Stimulated activated CD4-positive, alpha-beta T cell treated with anti-CD3 and anti-CD28 coated beads, Interleukin-4, amount 100 ng/mL, for 1 hour (primary cell): Measurements from ENCODE around the gene SNX18.
"Not testable (repeated sequence)": the region's sequence is repeated elsewhere in the genome, so short reads cannot be mapped to it uniquely, and the experiment has no call there.

Experiments
- DNase-seq: peaks from one replicate; pipeline ENCODE4 v3.0.0-alpha.2; 2020

Gene SNX18

DNA sequence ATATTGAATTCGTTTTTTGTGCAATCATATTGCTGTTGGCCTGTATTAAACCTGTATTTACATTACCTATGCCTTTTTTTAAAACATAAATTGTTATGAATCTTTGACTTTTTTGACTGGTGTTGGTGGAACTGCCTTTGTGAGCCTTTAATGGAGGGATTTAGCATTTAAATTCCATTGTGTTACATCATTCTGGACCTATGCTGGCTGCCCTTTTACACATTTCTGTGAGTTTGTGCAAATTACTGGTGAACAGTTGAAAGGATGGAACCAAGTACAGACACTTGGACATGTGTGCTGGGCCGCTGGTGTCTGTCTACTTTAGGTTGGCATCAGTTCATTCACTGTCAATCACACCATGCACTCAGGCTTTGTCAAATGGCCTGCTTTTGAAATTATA is 3.4 kb downstream of the SNX18 start:
- no peak for DNase-seq

GRCh38 chr5:54521856-54522479 is 4.4 kb downstream of the SNX18 start:
- no peak for DNase-seq

DNA sequence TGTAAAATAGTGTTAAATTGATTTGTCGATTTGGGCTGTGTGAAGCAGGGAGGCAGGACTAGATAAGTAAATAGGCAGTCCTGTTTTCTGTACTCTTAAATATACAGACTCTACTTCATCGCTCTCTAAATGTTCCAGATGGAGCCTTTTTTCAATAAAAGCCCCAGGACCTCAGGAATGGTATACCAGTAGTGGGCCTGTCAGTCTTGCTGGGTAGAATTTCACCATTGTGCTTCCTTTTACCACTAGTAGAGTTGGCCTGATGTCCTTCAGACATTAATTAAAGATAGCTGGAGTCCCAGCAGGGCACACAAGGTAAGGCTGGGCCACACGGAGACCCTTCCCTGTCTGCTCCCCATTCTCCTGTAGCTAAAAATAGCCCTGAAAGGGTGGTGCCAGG is 6.0 kb downstream of the SNX18 start:
- DNase-seq: no peak

DNA sequence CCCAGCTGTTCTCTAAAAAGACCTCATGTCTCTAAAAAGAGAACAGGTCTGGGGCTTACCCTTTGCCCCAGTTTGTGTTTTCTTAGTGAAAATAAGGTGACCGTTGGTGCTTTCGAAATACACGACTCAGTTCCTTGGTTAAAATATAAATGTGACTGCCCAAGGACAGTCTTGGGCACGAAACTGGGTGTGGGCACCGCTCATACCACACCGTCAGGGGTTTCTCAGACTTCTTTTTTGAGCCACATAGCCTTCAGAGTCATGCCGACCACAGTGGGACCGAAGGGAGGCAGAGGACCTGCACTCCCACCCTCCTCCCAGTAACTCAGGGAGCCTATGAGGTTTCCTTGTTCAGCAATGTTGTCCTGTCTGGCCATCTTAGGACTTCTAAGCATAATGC is 6.5 kb downstream of the SNX18 start:
- no peak for DNase-seq

DNA sequence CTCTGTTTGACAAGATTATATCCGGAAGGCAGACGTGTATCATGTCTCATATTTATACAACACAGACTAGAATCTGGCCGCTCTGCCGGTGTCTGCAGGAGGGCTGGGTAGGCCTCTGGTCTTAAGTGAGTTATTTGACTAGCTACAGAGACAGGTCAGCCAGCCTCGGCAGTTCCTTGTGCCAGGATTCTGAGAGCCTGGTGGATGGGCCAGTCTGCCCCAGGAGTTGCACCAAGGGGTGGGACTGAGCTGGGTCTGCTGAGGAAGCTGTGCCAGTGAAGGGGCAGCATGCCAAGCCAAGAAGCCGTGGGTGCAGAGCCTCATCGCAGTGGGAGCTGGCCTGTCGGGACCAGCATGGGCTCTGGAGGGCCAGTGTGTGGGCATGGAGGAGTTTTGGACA is 7.1 kb downstream of the SNX18 start:
- no peak for DNase-seq

DNA sequence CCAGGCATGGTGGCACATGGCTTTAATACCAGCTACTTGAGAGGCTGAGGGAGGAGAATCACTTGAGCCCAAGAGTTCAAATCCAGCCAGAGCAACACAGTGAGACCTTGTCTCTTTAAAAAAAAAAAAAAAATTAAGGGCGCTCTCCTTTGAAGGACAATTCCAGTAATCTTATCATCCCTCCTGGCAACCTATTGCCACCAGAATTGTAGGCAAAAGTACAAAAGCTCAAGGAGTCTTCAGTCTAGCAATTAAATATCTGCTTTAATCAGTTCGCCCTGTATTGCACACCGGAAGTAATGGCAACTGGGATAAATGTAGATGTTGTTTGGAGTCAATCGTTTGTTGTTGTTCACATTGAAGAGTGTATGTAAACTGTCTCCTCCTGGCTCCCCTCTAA is 7.7 kb downstream of the SNX18 start:
- DNase-seq: no peak

DNA sequence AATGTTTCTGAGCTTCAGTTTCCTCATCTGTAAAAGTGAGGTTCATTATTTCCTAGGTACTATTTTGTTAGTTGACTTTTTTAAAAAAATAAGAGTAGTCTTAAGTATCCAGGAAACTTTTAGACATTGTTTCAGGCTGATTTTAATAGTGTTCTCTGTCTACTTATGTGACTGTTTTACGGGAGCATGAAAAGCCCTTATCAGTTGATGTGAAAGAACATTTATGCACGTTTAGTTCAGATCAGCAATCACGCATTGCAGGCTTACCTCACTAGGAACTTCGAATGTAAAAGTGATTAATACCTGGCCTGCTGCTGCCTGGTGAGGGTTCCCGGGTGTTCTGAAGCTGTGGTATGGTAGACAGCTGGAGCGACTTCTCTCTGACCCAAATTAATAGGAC is 8.1 kb downstream of the SNX18 start:
- no peak for DNase-seq

- DNase-seq: no peak
Observed at GRCh38 chr5:54526604-54527288, 9.2 kb downstream of the SNX18 start.

DNA sequence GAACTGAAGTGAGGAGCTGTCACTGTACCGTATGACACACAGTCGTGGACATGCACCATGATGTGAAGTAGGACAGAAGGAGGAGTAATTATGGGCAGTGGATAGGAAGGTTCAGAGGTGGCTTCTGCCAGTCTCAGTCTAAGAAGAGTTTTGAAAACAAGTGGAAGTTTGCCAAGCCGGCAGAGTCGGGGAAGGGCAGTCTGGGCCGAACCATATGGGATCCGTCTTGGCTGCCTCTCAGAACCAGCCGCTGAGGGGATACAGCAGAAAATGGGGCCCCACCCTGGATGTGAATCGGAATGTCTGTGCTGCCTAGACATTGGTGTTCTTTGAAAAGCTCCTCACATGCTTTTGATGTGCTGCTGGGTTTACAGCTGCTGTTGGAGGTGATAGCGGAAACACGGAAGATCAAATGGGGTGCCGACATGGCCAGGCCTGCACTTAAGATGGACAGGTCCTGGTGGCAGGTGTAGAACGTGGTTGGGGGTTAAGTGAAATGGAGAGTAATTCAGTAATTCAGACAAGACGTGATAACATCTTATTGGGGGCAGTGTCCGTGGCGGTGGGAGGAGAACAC is 11.2 kb downstream of the SNX18 start:
- DNase-seq: no peak

DNA sequence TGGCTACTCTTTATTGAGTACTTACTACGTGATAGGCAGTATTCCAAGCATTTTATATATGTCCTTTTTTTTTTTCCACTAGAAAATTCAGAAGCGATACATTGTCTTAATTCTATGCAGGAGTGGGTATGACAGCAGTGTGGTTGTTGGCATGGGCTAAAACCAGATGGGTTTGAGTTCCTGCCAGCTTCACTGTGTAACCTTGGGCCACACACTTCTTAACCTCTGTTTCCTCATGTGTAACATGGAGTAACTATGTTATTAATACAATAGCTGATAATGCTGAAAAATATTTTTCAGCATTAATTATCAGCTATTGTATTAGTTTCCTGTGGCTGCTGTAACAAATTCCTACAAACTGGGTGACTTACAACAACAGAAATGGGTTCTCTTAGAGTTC is 12.0 kb downstream of the SNX18 start:
- DNase-seq: no peak

DNA sequence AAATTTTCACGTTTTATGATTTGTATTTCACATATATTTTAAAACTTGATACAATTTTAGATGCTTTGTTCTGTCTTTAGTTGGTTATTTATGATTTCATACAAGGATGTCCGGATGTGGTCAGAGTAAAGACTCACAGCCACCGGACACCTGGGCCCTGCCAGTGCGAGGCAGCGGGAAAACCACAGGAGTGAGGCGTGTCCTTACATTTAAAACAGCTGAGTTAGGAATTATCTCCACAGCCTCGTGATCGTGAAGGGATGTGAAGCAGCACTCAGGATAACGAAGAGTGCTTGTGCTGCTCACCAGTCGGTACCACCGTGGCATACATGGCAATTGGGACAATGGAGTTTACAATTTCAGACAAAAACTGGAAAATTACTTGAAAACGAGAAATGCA is 14.0 kb downstream of the SNX18 start:
- no peak for DNase-seq

GRCh38 chr5:54533541-54534190 is 16.1 kb downstream of the SNX18 start:
- DNase-seq: no peak

DNA sequence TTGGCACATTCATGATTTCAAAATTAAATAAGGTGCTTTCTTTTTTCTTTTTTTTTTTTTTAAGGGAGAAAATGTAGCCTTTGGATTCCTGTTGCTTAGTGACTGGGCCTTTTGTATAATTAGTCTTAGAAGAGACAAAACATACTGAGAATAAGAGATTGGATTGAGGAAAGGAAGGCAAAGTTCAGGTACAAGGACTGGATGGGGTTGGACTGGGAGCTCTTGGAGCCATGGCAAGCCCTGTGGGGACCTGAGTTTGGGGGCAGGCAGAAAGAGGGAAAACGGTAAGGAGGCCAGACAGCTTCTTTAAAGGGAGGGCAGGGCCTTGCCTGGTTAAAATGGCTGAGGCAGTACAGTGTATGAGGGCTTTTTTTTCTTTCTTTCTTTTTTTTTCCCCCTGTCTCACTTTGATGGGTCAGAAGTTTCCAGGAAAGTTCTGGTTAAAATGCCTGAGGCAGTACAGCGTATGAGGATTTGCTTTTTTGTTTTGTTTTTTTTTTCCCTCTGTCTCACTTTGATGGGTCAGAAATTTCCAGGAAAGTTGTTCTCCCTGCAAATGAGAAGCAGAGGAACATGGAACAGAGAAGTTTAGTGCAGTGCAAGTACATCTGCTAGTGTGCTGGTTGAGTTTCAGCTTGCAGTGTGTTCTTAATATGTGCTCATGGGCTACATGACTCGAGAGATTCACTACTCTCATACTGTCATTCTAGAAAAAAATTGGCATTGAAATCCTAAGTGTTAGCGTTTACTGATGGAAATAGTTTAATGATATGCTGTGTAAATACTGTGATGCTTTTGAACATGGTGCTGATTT is 16.8 kb downstream of the SNX18 start:
- DNase-seq: no peak

DNA sequence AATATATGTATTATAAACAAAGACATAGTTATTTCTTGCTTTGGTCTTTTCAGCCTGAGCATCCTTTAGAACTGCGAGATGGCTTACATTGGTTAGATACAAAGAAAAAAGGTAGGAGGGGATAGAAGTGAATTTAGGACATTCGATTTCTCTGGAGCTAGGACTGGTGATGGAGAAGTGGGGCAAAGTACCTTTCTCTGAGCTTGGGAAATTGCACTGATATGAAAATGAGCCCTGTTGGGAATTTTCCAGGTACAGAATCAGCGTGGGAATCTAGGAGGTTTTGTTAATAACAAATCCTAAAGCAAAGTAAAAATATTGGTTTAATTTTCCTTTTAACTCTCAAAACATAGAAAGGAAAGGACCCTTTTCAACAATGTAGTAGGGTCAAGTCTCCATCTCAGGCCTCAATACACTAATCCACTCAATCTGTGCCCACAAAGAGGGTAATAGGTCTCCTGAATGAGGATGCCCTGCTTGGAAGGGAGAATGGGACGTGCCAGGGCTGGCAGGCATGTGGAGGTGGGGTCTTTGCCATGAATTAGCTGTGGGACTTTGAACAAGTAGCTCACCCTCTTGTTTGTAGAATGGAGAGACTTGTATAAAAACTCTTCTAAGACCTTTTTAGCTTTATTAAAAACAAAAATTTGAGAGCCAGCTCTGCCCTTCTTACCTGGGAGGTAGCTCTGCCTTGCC is 17.7 kb downstream of the SNX18 start:
- no peak for DNase-seq

GRCh38 chr5:54536375-54536774 is 18.8 kb downstream of the SNX18 start:
- not testable (repeated sequence) for DNase-seq

DNA sequence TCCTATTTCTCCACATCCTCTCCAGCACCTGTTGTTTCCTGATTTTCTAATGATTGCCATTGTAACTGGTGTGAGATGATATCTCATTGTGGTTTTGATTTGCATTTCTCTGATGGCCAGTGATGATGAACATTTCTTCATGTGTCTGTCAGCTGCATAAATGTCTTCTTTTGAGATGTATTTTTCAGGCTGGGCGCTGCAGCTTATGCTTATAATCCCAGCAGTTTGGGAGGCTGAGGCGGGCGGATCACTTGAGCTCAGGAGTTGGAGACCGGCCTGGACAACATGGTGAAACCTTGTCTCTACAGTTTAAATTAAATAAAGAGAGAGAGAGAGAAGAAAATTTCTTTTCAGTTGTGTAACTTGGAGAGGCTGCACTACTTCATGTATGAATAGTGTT is 19.3 kb downstream of the SNX18 start:
- DNase-seq: not testable (repeated sequence)

DNA sequence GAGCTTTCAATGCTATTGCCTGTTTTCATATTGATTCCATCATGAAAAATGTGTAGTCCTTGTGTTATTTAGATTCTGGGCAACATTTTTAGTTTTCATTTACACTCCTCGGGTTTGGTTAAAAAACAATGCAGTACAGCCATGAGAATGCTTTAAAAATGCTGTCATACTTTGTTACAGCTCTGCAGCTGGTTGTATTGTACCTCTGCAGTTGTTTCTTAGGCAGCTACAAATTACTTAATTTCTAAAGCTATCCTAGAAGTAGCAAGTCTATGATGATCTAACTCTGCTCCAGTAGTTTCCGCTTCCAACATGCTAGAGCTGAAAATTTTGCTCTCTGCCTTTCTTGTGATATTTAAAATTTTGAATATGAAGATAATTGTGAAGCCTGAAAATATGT is 20.2 kb downstream of the SNX18 start:
- DNase-seq: no peak

- no peak for DNase-seq
Observed at GRCh38 chr5:54538156-54538555, 20.6 kb downstream of the SNX18 start.

DNA sequence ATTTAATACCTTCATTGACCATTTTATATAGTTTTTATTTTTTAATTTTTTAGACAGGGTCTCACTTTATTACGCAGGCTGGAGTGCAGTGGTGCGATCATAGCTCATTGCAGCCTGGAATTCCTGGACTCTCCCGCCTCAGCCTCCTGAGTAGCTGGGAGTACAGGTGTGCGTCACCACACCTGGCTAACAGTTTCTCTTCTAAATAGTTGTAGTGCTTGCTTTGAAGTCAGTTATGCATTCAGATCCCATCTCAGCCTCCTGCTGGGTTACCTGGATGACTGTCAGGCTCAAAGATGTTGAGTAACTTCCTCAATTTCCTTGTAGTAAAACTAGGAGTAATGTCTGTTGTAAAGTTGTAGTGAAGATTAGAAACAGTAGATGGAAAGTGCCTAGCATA is 21.4 kb downstream of the SNX18 start:
- no peak for DNase-seq

DNA sequence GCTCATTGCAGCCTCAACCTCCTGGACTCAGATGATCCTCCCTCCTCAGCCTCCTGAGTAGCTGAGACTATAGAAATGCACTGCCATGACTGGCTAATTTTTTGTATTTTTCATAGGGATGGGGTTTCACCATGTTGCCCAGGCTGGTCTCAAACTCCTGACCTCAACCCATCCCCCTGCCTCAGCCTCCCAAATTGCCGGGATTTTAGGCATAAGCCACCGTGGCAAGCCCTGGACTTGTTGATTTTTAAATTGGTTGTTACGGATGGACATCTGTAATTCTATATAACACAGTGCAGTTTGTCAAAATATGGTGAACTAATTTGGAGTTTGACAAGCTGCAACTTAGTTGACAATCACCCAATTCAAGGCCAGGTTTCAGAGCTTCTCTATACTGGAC is 22.7 kb downstream of the SNX18 start:
- no peak for DNase-seq

- no peak for DNase-seq
Observed at GRCh38 chr5:54541823-54542783, 24.5 kb downstream of the SNX18 start.
